Heart left ventricle (tissue), 16 donors: ENCODE measurements around the gene MROH8. TPM values are rescaled to one million over a fixed set of nuclear protein-coding genes. Genes with fewer than 3 reads are reported as not detected.
"Not testable (repeated sequence)": the region's sequence is repeated elsewhere in the genome, so short reads cannot be mapped to it uniquely, and the experiment has no call there.

Experiments used
- ATAC-seq, 4 donors: fragments of 200-7000 bp; cut with Tn5 transposase; one replicate each; pipeline ENCODE4 v1.9.1; 2020 to 2022; ENCODE audit warnings: moderate library complexity in 4 of 4, mild to moderate bottlenecking in 3 of 4, moderate number of reproducible peaks in 1 of 4
- DNase-seq, 5 donors: peaks; one replicate each; pipeline ENCODE4 v3.0.0-alpha.2; 2020
- H3K27ac ChIP-seq, 12 donors: fragments of 200-600 bp; sonication (generic) in 4 of 12; one replicate each; pipeline versions ENCODE4 v1.5.0 to v1.8.0; 2016 to 2022; ENCODE audit warnings: mild to moderate bottlenecking in 2 of 12
- H3K27me3 ChIP-seq, 9 donors: fragments of 200-600 bp; sonication (generic) in 2 of 9; one replicate each; pipeline versions ENCODE4 v1.5.1 to v1.8.0; 2016 to 2022; ENCODE audit warnings: mild to moderate bottlenecking in 3 of 9
- H3K36me3 ChIP-seq, 9 donors: fragments of 200-600 bp; sonication (generic) in 2 of 9; one replicate each; pipeline versions ENCODE4 v1.5.0 to v1.8.0; 2018 to 2022; ENCODE audit warnings: mild to moderate bottlenecking in 2 of 9
- H3K4me1 ChIP-seq, 12 donors: fragments of 200-600 bp; sonication (generic) in 4 of 12; one replicate each; pipeline versions ENCODE4 v1.5.0 to v1.8.0; 2016 to 2022; ENCODE audit warnings: mild to moderate bottlenecking in 3 of 12
- H3K4me3 ChIP-seq, 12 donors: fragments of 200-600 bp; sonication (generic) in 4 of 12; one replicate each; pipeline versions ENCODE4 v1.5.0 to v1.8.0; 2017 to 2022; ENCODE audit warnings: mild to moderate bottlenecking in 9 of 12, moderate library complexity in 4 of 12
- H3K9me3 ChIP-seq, 12 donors: fragments of 200-600 bp; sonication (generic) in 4 of 12; one replicate each; pipeline versions ENCODE4 v1.5.0 to v1.8.0; 2016 to 2022; ENCODE audit warnings: mild to moderate bottlenecking in 1 of 12
- POLR2A ChIP-seq, 2 donors: fragments of 450-650 bp; IDR thresholded peaks; one replicate each; pipeline ENCODE4 v1.6.1; 2017; ENCODE audit warnings: antibody characterized with exemption in 2 of 2, mild to moderate bottlenecking in 2 of 2, moderate library complexity in 2 of 2
- WGBS, 4 donors: extraction: QIAGEN DNeasy Blood & Tissue Kit in 2 of 4; methylation state at CpG; one replicate each; pipeline versions ENCODE4 v1.1.5 to v1.1.7; 2013 to 2018; 5-methylcytosine and 5-hydroxymethylcytosine counted together
- intact Hi-C, 10 donors: fragments of 100-400 bp; cut with DNase I; formaldehyde crosslinking; loops; one replicate each; pipeline versions ENCODE4 v1.11.1 to v1.14.2; 2022
- polyA plus RNA-seq, 2 donors: library from polyadenylated mRNA; stranded (reverse); fragments of 200-250 nt; gene quantifications; one replicate each; pipeline ENCODE4 v1.2.3, GENCODE V29; 2013
- total RNA-seq, 9 donors: library from RNA; depleted of rRNA in 2 of 9; stranded (reverse); fragments of >200 nt in 2 of 9; fragmentation: NEBNext Ultra II Directional in 3 of 9; extraction: Animal tissue kit (Norgen Biotek cat#: 25700) in 3 of 9; gene quantifications; one replicate each; pipeline versions ENCODE4 v1.1.0 to v1.2.4, GENCODE V29; 2016 to 2023
- TF ChIP-seq, protein P1 (sequence below), 12 donors: fragments of 200-600 bp; sonication (generic) in 4 of 12; IDR thresholded peaks; one replicate each; pipeline versions ENCODE4 v1.5.0 to v1.8.0; 2018 to 2022; ENCODE audit warnings: antibody characterized with exemption in 12 of 12, mild to moderate bottlenecking in 5 of 12
- donor health status: ischemic (EF 13 %, LVEDD 7.1; RV severe dilation, severe dysfunction).
- donor health status: healthy with polysubstance abuse.
- donor health status: DM: no; HTN: yes; CAD: no.
- donor health status: DM: no; HTN: no; CAD: no.
- donor health status: ischemic (EF 25% LVEDD 6.9; RV normal size, moderate dysfunction).
- donor health status: ischemic (EF 25% LVEDD 5.7; RV mildly dilated, moderate dysfunction).
- donor health status: healthy.
- donor health status: DM: yes; HTN: yes; CAD: no.
- donor health status: ischemic (EF 35%, LVEDD 5.7; RV mildly dilated, moderate dysfunction).
- donor health status: nonischemic (EF 11% LVEDD 7.7; RV severe dilation, severe dysfunction).
- donor health status: DM: yes; HTN: yes; CAD: no.
- donor health status: PGD.
- donor health status: ischemic (EF 29% LVEDD 5.4; RV normal size, mild dysfunction).
- donor health status: nonischemic (EF 23%, LVEDD 6.1; RV moderate dilation, normal function).

The MROH8 gene
- total and polyA plus RNA-seq, 11 donors = 1.4 to 8.1 (median 5.2) TPM

DNA sequence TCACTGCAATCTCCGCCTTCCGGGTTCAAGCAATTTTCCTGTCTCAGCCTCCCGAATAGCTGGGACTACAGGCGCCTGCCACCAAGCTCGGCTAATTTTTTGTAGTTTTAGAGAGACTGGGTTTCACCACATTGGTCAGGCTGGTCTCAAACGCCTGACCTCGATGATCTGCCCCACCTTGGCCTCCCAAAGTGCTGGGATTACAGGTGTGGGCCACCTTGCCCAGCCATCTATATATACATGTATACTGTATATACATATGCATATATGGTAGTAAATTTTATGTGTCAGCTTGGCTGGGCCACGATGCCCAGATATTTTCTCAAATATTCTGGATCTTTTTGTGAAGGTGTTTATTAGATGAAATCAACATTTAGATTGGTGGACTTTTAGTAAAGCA is 102.3 kb downstream of the MROH8 start:
- TF ChIP-seq POLR2A (IDR thresholded peaks at IDR 0.05) = no peak
- TF ChIP-seq, protein P1, sequence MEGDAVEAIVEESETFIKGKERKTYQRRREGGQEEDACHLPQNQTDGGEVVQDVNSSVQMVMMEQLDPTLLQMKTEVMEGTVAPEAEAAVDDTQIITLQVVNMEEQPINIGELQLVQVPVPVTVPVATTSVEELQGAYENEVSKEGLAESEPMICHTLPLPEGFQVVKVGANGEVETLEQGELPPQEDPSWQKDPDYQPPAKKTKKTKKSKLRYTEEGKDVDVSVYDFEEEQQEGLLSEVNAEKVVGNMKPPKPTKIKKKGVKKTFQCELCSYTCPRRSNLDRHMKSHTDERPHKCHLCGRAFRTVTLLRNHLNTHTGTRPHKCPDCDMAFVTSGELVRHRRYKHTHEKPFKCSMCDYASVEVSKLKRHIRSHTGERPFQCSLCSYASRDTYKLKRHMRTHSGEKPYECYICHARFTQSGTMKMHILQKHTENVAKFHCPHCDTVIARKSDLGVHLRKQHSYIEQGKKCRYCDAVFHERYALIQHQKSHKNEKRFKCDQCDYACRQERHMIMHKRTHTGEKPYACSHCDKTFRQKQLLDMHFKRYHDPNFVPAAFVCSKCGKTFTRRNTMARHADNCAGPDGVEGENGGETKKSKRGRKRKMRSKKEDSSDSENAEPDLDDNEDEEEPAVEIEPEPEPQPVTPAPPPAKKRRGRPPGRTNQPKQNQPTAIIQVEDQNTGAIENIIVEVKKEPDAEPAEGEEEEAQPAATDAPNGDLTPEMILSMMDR (IDR thresholded peaks at IDR 0.05) = no peak
- ATAC-seq = no peak
- no peak overlapping the region for H3K27ac ChIP-seq
- H3K4me1 ChIP-seq = no peaks in the 10 kb centered on the region
- 97 to 100% (median 98%) methylated on average over 8 of the region's 8 CpGs for WGBS, 4 donors
- peaks cover 0 to 10% (median 0%) of the 10 kb centered on the region in 12 donors for H3K9me3 ChIP-seq
- H3K36me3 ChIP-seq = peaks cover 0 to 10% (median 0%) of the 10 kb centered on the region in 9 donors
- H3K27me3 ChIP-seq = no peaks in the 10 kb centered on the region
- no peak for DNase-seq
- intact Hi-C loops = no loop called here
- H3K4me3 ChIP-seq = no peak overlapping the region

GRCh38 chr20:37075932-37076685 is 103.2 kb downstream of the MROH8 start:
- Histone ChIP-seq H3K4me3 (no peak overlapping the region), H3K36me3 (peaks cover 0 to 15% (median 0%) of the 10 kb centered on the region in 9 donors), H3K27ac (no peak overlapping the region), H3K4me1 (no peaks in the 10 kb centered on the region), H3K9me3 (peaks cover 0 to 10% (median 0%) of the 10 kb centered on the region in 12 donors), H3K27me3 (no peaks in the 10 kb centered on the region)
- no peak for ATAC-seq
- intact Hi-C loops = no loop called here
- 82 to 86% (median 84%) methylated on average over 3 of the region's 3 CpGs for WGBS, 4 donors
- DNase-seq = no peak
- no peak for TF ChIP-seq POLR2A (IDR thresholded peaks at IDR 0.05)
- TF ChIP-seq, protein P1 (IDR thresholded peaks at IDR 0.05) = no peak

- Histone ChIP-seq H3K4me1 (no peaks in the 10 kb centered on the region), H3K4me3 (no peak overlapping the region), H3K9me3 (peaks cover 0 to 10% (median 0%) of the 10 kb centered on the region in 12 donors), H3K27ac (no peak overlapping the region), H3K36me3 (peaks cover 0 to 16% (median 0%) of the 10 kb centered on the region in 9 donors), H3K27me3 (no peaks in the 10 kb centered on the region)
- TF ChIP-seq, protein P1 (IDR thresholded peaks at IDR 0.05) = no peak
- no peak for TF ChIP-seq POLR2A (IDR thresholded peaks at IDR 0.05)
- intact Hi-C loops = no loop called here
- 90 to 97% (median 94%) methylated on average over 17 of the region's 17 CpGs for WGBS, 4 donors
- ATAC-seq (no peak), DNase-seq (no peak)
Observed at GRCh38 chr20:37072293-37073196, 106.8 kb downstream of the MROH8 start.

DNA sequence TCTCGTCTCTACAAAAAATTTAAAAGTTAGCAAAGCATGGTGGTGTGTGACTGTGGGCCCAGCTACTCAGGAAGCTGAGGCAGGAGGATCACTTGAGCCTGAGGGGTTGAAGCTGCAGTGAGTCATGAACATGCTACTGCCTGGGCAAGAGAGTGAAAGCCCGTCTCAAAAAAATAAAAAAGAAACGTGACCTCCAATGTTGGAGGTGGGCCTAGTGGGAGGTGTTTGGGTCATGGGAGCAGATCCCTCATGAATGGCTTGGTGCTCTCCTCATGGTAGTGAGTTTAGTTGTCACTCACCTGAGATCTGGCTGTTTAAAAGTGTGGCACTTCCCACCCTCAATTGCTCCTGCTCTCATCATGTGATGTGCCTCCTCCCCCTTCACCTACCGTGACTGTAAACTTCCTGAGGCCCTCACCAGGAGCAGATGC is 107.9 kb downstream of the MROH8 start:
- Histone ChIP-seq H3K4me1 (no peaks in the 10 kb centered on the region), H3K36me3 (peaks cover 0 to 23% (median 4%) of the 10 kb centered on the region in 9 donors), H3K9me3 (peaks cover 0 to 10% (median 0%) of the 10 kb centered on the region in 12 donors), H3K27ac (no peak overlapping the region), H3K4me3 (no peak overlapping the region), H3K27me3 (no peaks in the 10 kb centered on the region)
- TF ChIP-seq, protein P1 (IDR thresholded peaks at IDR 0.05) = no peak
- TF ChIP-seq POLR2A (IDR thresholded peaks at IDR 0.05) = no peak
- intact Hi-C loops = no loop called here
- DNase-seq = no peak
- 80 to 89% (median 81%) methylated on average over 4 of the region's 4 CpGs for WGBS, 4 donors
- ATAC-seq = no peak

GRCh38 chr20:37069563-37069962 is 109.8 kb downstream of the MROH8 start:
- H3K4me3 ChIP-seq, H3K9me3 ChIP-seq, DNase-seq, ATAC-seq, H3K27ac ChIP-seq, intact Hi-C loops, H3K4me1 ChIP-seq, H3K27me3 ChIP-seq: not testable (repeated sequence)
- peaks cover 0 to 42% (median 22%) of the 10 kb centered on the region in 9 donors for H3K36me3 ChIP-seq
- 91 to 97% (median 96%) methylated on average over 6 to 20 of the region's 25 CpGs for WGBS, 4 donors
